Esophagus muscularis mucosa (tissue), 4 donors: ENCODE measurements around the gene TECTB. TPM values are rescaled to one million over a fixed set of nuclear protein-coding genes. Genes with fewer than 3 reads are reported as not detected.

Source experiments
- DNase-seq: peaks from one replicate; pipeline ENCODE4 v3.0.0-alpha.2; 2017; ENCODE audit errors: extremely low spot score
- H3K27ac ChIP-seq, 4 donors: fragments of 200-600 bp; sonication (generic); replicated peaks in 1 of 4; 1 replicate in 3 of 4; 2 replicates in 1 of 4; pipeline ENCODE4 v1.5.1; 2016 to 2019; ENCODE audit warnings: mild to moderate bottlenecking in 1 of 4
- H3K27me3 ChIP-seq, 4 donors: fragments of 200-600 bp; sonication (generic); one replicate each; pipeline versions ENCODE4 v1.5.1 to v1.6.0; 2016 to 2019
- H3K36me3 ChIP-seq, 4 donors: fragments of 200-600 bp; sonication (generic); one replicate each; pipeline ENCODE4 v1.5.1; 2016 to 2019
- H3K4me1 ChIP-seq, 4 donors: fragments of 200-600 bp; sonication (generic); one replicate each; pipeline ENCODE4 v1.5.1; 2016 to 2019
- H3K4me3 ChIP-seq, 4 donors: fragments of 200-600 bp; sonication (generic); 1 replicate in 2 of 4; 2 replicates in 2 of 4; pipeline ENCODE4 v1.5.1; 2016 to 2019; ENCODE audit warnings: mild to moderate bottlenecking in 4 of 4, moderate library complexity in 1 of 4
- H3K9me3 ChIP-seq, 4 donors: fragments of 200-600 bp; sonication (generic); 1 replicate in 3 of 4; 2 replicates in 1 of 4; pipeline ENCODE4 v1.5.1; 2016 to 2019
- EP300 ChIP-seq: sonication (generic); formaldehyde crosslinking; IDR thresholded peaks from one replicate; pipeline ENCODE4 v1.6.1; 2017; ENCODE audit warnings: antibody characterized with exemption
- POLR2A ChIP-seq: fragments of 450-650 bp; IDR thresholded peaks from one replicate; pipeline ENCODE4 v1.6.1; 2017; ENCODE audit warnings: antibody characterized with exemption, moderate library complexity, mild to moderate bottlenecking, low read depth
- POLR2AphosphoS5 ChIP-seq, 2 donors: sonication (generic); formaldehyde crosslinking; IDR thresholded peaks; one replicate each; pipeline ENCODE4 v1.6.1; 2017; ENCODE audit warnings: antibody characterized with exemption in 2 of 2
- WGBS: methylation state at CpG from one replicate; pipeline ENCODE4 v1.1.5; 2018; 5-methylcytosine and 5-hydroxymethylcytosine counted together
- intact Hi-C: fragments of 100-400 bp; cut with DNase I; formaldehyde crosslinking; loops from one replicate; pipeline ENCODE4 v1.15.1; 2023
- total RNA-seq, 4 donors: library from RNA; depleted of rRNA; stranded (reverse); fragments of >200 nt; gene quantifications; one replicate each; pipeline versions ENCODE4 v1.1.0 to v1.2.1, GENCODE V29; 2016
- TF ChIP-seq, protein P1 (sequence below), 3 experiments: fragments of 200-600 bp in 2 of 3; fragments of 450-650 bp in 1 of 3; sonication (generic) in 2 of 3; IDR thresholded peaks; one replicate each; pipeline ENCODE4 v1.5.1; 2017 to 2019; ENCODE audit warnings: antibody characterized with exemption in 3 of 3, mild to moderate bottlenecking in 2 of 3, moderate library complexity in 1 of 3

TECTB gene
- total RNA-seq, 4 donors from 2014 or later: 0.06 TPM; not detected in 3

DNA sequence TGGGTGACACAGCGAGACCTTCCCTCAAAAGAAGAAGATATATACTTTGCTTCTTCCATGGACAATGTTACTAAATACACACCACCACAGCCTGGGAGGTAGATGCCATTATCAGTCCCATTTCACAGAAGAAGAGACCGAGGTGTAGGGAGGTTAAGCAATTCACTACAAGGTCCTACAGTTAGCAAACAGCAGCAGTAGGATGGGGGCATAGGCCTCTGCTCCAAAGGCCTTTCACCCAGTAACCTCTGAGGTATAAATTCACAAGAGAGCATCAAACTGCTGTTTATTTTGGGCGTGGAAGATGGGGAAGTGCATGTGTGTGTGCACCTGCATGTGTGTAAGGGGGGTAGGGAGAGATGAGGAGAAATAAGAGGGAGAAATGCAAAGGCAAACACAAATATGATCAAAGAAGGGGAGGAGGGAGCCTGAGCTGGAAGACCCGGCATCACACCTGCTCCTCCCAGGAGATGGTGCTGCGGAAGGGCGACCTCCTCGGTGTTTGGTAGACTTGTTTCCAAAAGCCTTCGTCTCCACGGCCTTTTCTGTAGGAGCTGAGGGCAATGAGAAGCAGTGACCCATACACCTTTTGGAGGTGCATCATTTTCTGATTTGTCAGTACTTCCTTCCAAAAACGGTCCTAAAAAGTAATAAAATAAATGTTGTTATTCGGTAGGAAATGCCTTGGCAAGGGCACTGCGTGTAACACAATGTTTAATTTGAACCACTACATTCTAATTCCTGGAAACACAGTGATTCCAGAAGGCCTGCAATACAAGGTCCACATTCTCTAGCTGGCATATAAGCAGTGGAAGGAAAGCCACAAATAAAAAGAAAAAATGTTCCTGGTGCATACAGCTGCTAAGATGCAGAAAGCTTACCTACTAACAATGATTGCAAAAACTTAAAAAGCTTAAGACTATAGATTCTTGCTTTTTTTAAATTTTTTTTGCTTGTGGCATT, 64.8 kb downstream of the TECTB start:
- peaks cover 0 to 3% (median 0%) of the 10 kb centered on the region in 4 donors for H3K9me3 ChIP-seq
- no peaks in the 10 kb centered on the region for H3K27me3 ChIP-seq
- H3K4me3 ChIP-seq: no peak overlapping the region
- H3K4me1 ChIP-seq: no peaks in the 10 kb centered on the region
- no peaks in the 10 kb centered on the region for H3K36me3 ChIP-seq
- no peak overlapping the region for H3K27ac ChIP-seq
- no peak for DNase-seq
- WGBS: 83% methylated on average over 12 of the region's 12 CpGs
- TF ChIP-seq POLR2A (no peak), EP300 (no peak), POLR2AphosphoS5 (IDR thresholded peaks at IDR 0.05) (no peak)
- TF ChIP-seq, protein P1, sequence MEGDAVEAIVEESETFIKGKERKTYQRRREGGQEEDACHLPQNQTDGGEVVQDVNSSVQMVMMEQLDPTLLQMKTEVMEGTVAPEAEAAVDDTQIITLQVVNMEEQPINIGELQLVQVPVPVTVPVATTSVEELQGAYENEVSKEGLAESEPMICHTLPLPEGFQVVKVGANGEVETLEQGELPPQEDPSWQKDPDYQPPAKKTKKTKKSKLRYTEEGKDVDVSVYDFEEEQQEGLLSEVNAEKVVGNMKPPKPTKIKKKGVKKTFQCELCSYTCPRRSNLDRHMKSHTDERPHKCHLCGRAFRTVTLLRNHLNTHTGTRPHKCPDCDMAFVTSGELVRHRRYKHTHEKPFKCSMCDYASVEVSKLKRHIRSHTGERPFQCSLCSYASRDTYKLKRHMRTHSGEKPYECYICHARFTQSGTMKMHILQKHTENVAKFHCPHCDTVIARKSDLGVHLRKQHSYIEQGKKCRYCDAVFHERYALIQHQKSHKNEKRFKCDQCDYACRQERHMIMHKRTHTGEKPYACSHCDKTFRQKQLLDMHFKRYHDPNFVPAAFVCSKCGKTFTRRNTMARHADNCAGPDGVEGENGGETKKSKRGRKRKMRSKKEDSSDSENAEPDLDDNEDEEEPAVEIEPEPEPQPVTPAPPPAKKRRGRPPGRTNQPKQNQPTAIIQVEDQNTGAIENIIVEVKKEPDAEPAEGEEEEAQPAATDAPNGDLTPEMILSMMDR (IDR thresholded peaks at IDR 0.05): no peak
- intact Hi-C loops: no loop called here

DNA sequence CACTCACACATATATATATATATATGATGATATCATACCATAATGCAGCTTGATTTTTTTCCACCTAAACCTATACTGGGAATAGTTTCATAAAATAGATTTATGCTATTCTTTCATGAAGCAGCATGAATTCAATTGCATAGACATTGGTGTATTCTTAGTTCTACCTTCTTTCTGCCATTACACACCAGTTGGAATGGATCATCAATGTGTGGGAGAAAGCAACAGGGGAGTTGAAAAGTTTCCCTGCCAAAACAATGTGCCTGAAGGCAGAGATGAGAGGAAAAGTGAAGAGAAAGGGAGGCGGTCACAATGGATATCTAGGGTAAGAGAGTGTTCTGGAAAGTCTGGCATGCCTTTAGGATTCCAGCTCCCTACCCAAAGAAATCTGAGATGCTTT, 65.6 kb downstream of the TECTB start:
- H3K4me1 ChIP-seq: no peaks in the 10 kb centered on the region
- peaks cover 0 to 3% (median 0%) of the 10 kb centered on the region in 4 donors for H3K9me3 ChIP-seq
- WGBS: 43% methylated on average over 1 of the region's 1 CpG
- no peak overlapping the region for H3K4me3 ChIP-seq
- DNase-seq: no peak
- no peaks in the 10 kb centered on the region for H3K36me3 ChIP-seq
- no peaks in the 10 kb centered on the region for H3K27me3 ChIP-seq
- no peak for TF ChIP-seq POLR2A
- TF ChIP-seq POLR2AphosphoS5 (IDR thresholded peaks at IDR 0.05): no peak
- TF ChIP-seq, protein P1 (IDR thresholded peaks at IDR 0.05): no peak
- no peak for TF ChIP-seq EP300
- no peak overlapping the region for H3K27ac ChIP-seq
- intact Hi-C loops: no loop called here

DNA sequence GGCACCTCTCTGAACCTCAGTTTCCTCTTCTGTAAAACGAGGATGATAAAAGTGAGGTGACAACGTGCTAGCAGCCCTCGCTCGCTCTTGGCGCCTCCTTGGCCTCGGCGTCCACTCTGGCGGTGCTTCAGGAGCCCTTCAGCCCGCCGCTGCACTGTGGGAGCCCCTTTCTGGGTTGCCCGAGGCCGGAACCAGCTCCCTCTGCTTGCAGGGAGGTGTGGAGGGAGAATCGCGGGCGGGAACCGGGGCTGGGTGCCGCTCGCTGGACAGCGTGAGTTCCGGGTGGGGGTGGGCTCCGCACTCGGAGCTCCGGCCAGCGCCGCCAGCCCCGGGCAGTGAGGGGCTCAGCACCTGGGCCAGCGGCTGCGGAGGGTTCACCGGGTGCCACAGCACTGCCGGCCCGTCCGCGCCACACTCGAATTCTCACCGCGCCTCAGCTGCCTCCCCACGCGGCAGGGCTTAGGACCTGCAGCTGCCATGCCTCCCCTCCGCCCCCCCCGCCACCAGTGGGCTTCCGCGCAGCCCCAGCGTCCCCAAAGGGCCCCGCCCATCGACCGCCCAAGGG, 66.4 kb downstream of the TECTB start:
- Histone ChIP-seq H3K36me3 (no peaks in the 10 kb centered on the region), H3K4me3 (no peak overlapping the region), H3K9me3 (peaks cover 0 to 3% (median 0%) of the 10 kb centered on the region in 4 donors), H3K27me3 (no peaks in the 10 kb centered on the region), H3K27ac (no peak overlapping the region), H3K4me1 (no peaks in the 10 kb centered on the region)
- intact Hi-C loops: no loop called here
- DNase-seq: no peak
- WGBS: 96% methylated on average over 26 of the region's 46 CpGs
- TF ChIP-seq POLR2A (no peak), EP300 (no peak), POLR2AphosphoS5 (IDR thresholded peaks at IDR 0.05) (no peak)
- TF ChIP-seq, protein P1 (IDR thresholded peaks at IDR 0.05): no peak

DNA sequence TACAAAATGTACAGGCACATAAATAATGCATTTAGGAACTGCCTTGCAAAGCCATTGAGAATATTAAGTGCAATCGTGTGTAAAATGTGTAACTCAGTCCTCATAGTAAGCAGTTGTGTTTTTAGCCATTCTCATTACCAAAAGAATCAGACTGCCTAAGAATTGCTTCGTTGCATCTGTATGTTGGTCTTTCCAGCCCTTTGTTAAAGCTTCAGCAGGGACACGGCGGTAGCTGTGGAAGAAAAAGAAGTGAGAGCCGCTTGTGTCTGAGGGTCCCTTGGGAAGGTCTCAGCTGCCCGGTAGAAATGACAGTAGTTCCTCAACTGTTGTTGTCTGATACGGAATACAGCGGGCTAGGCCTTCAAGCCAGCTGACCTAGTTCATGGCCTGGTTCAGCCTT, 67.9 kb downstream of the TECTB start:
- no peaks in the 10 kb centered on the region for H3K27me3 ChIP-seq
- H3K27ac ChIP-seq: no peak overlapping the region
- no peaks in the 10 kb centered on the region for H3K4me1 ChIP-seq
- TF ChIP-seq POLR2AphosphoS5 (IDR thresholded peaks at IDR 0.05): no peak
- no peak for TF ChIP-seq EP300
- TF ChIP-seq, protein P1 (IDR thresholded peaks at IDR 0.05): no peak
- TF ChIP-seq POLR2A: no peak
- 84% methylated on average over 8 of the region's 8 CpGs for WGBS
- no peaks in the 10 kb centered on the region for H3K36me3 ChIP-seq
- peaks cover 0 to 3% (median 0%) of the 10 kb centered on the region in 4 donors for H3K9me3 ChIP-seq
- no peak overlapping the region for H3K4me3 ChIP-seq
- DNase-seq: no peak
- intact Hi-C loops: no loop called here
